Stomach (tissue), 9 donors: ENCODE results near the gene KANSL1. TPM values are rescaled to one million over a fixed set of nuclear protein-coding genes. Genes with fewer than 3 reads are reported as not detected.

Experiments
- DNase-seq, 2 donors: peaks; one replicate each; pipeline versions ENCODE4 v3.0.0 to v3.0.0-alpha.2; 2013 to 2019
- H3K27ac ChIP-seq, 5 donors: fragments of 200-600 bp in 4 of 5; sonication (generic) in 4 of 5; one replicate each; pipeline ENCODE4 v1.5.1; 2013 to 2019; ENCODE audit warnings: mild to moderate bottlenecking in 1 of 5, moderate library complexity in 1 of 5
- H3K27me3 ChIP-seq, 3 donors: fragments of 200-600 bp; sonication (generic); one replicate each; pipeline ENCODE4 v1.5.1; 2017 to 2019; ENCODE audit warnings: mixed run types in 1 of 3
- H3K36me3 ChIP-seq, 4 donors: fragments of 200-600 bp; sonication (generic); 1 replicate in 3 of 4; 2 replicates in 1 of 4; pipeline ENCODE4 v1.5.1; 2016 to 2019
- H3K4me1 ChIP-seq, 4 donors: fragments of 200-600 bp; sonication (generic); one replicate each; pipeline ENCODE4 v1.5.1; 2016 to 2019
- H3K4me3 ChIP-seq, 4 donors: fragments of 200-600 bp; sonication (generic) in 3 of 4; one replicate each; pipeline ENCODE4 v1.5.1; 2016 to 2019; ENCODE audit warnings: mild to moderate bottlenecking in 1 of 4
- H3K9me3 ChIP-seq, 4 donors: fragments of 200-600 bp; sonication (generic); one replicate each; pipeline ENCODE4 v1.5.1; 2016 to 2019
- EP300 ChIP-seq: sonication (generic); formaldehyde crosslinking; IDR thresholded peaks from one replicate; pipeline ENCODE4 v1.6.1; 2017; ENCODE audit warnings: antibody characterized with exemption
- POLR2A ChIP-seq, 4 donors: fragments of 450-650 bp; IDR thresholded peaks; one replicate each; pipeline ENCODE4 v1.6.1; 2016; ENCODE audit warnings: antibody characterized with exemption in 4 of 4, control low read depth in 2 of 4, mild to moderate bottlenecking in 1 of 4, moderate library complexity in 1 of 4
- POLR2AphosphoS5 ChIP-seq, 3 donors: sonication (generic); formaldehyde crosslinking; IDR thresholded peaks; one replicate each; pipeline ENCODE4 v1.6.1; 2016; ENCODE audit warnings: antibody characterized with exemption in 3 of 3
- WGBS, 5 donors: extraction: QIAGEN DNeasy Blood & Tissue Kit in 3 of 5; methylation state at CpG; one replicate each; pipeline versions ENCODE4 v1.1.5 to v1.1.7; 2013 to 2018; 5-methylcytosine and 5-hydroxymethylcytosine counted together
- intact Hi-C: fragments of 100-400 bp; cut with DNase I; formaldehyde crosslinking; loops from one replicate; pipeline ENCODE4 v1.15.1; 2023; ENCODE audit warnings: low total_unique reads
- polyA plus RNA-seq, 3 donors: library from polyadenylated mRNA; stranded (reverse); fragments of 200-250 nt; gene quantifications; one replicate each; pipeline ENCODE4 v1.2.3, GENCODE V29; 2013
- total RNA-seq, 5 donors: library from RNA; depleted of rRNA; stranded (reverse); fragments of >200 nt; gene quantifications; one replicate each; pipeline versions ENCODE4 v1.1.0 to v1.2.3, GENCODE V29; 2014 to 2016
- TF ChIP-seq, protein P1 (sequence below), 7 experiments: fragments of 450-650 bp in 4 of 7; fragments of 200-600 bp in 3 of 7; sonication (generic) in 3 of 7; IDR thresholded peaks; one replicate each; pipeline ENCODE4 v1.5.1; 2016 to 2019; ENCODE audit warnings: antibody characterized with exemption in 7 of 7, control low read depth in 2 of 7, mild to moderate bottlenecking in 1 of 7
- donor health status: healthy with polysubstance abuse.
- donor health status: Bipolar disorder and iron deficiency.
- donor health status: healthy.

Gene KANSL1
- total and polyA plus RNA-seq, 8 donors: 9.2 to 288 (median 127) TPM

DNA sequence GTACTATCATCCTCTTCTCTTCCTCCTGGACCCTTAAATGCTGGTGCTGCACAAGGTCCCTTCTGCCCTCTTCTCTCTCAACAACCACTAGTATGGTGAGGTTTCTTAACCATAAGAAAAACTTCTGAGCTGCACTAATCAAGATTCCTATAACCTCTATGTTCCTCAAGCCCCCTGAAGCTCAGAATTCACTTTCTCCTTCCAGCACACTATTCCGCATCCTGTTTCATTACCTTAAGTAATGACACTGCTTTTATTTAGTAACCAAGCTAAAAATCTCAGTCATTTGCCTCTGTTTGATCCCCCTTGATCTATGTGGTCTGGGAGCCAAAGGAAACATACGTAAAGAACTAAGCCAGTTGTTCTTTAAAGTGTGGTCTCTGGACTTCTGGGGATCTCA lies 20.1 kb downstream of the KANSL1 start:
- TF ChIP-seq POLR2AphosphoS5 (IDR thresholded peaks at IDR 0.05) (no peak), POLR2A (IDR thresholded peaks at IDR 0.05) (no peak), EP300 (no peak)
- TF ChIP-seq, protein P1, sequence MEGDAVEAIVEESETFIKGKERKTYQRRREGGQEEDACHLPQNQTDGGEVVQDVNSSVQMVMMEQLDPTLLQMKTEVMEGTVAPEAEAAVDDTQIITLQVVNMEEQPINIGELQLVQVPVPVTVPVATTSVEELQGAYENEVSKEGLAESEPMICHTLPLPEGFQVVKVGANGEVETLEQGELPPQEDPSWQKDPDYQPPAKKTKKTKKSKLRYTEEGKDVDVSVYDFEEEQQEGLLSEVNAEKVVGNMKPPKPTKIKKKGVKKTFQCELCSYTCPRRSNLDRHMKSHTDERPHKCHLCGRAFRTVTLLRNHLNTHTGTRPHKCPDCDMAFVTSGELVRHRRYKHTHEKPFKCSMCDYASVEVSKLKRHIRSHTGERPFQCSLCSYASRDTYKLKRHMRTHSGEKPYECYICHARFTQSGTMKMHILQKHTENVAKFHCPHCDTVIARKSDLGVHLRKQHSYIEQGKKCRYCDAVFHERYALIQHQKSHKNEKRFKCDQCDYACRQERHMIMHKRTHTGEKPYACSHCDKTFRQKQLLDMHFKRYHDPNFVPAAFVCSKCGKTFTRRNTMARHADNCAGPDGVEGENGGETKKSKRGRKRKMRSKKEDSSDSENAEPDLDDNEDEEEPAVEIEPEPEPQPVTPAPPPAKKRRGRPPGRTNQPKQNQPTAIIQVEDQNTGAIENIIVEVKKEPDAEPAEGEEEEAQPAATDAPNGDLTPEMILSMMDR (IDR thresholded peaks at IDR 0.05): no peak
- no peak for DNase-seq
- H3K9me3 ChIP-seq: no peaks in the 10 kb centered on the region
- intact Hi-C loops: no loop called here
- no peaks in the 10 kb centered on the region for H3K27me3 ChIP-seq
- 72 to 82% (median 73%) methylated on average over 2 of the region's 2 CpGs for WGBS, 5 donors
- H3K27ac ChIP-seq: no peak overlapping the region
- H3K4me1 ChIP-seq: peaks cover 31 to 97% (median 72%) of the 10 kb centered on the region in 4 donors
- peaks cover 15 to 37% (median 32%) of the 10 kb centered on the region in 4 donors for H3K36me3 ChIP-seq
- H3K4me3 ChIP-seq: no peak overlapping the region

DNA sequence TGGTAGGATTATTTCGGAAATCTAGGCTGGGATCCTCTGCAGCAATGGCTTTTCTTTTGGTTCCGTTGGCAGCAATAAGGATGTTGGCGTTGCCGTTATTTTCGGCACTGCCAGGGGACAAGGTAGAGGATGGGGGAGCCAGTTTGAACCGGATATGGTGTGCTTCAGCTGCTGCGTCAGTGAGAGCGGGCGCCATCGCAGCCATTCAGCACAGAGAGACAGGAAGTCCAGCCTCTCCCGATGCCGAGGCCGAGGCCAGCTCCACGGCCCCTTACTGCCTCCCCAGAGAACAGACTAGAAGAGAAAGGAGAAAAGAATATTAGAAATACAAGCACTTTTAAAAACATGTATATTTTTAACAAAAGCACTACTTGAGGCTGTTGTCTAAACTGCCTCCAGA lies 21.3 kb downstream of the KANSL1 start:
- Histone ChIP-seq H3K27ac (no peak overlapping the region), H3K36me3 (peaks cover 15 to 37% (median 32%) of the 10 kb centered on the region in 4 donors), H3K27me3 (no peaks in the 10 kb centered on the region), H3K4me3 (no peak overlapping the region), H3K9me3 (no peaks in the 10 kb centered on the region), H3K4me1 (peaks cover 41 to 97% (median 70%) of the 10 kb centered on the region in 4 donors)
- intact Hi-C loops: no loop called here
- TF ChIP-seq POLR2A (IDR thresholded peaks at IDR 0.05): no peak
- TF ChIP-seq POLR2AphosphoS5 (IDR thresholded peaks at IDR 0.05): no peak
- no peak for TF ChIP-seq EP300
- TF ChIP-seq, protein P1 (IDR thresholded peaks at IDR 0.05): no peak
- WGBS, 5 donors: 85 to 91% (median 90%) methylated on average over 14 of the region's 14 CpGs
- DNase-seq: no peak

GRCh38 chr17:46170639-46171429 lies 22.4 kb downstream of the KANSL1 start:
- peaks cover 35 to 97% (median 69%) of the 10 kb centered on the region in 4 donors for H3K4me1 ChIP-seq
- 83 to 93% (median 88%) methylated on average over 11 of the region's 11 CpGs for WGBS, 5 donors
- no peaks in the 10 kb centered on the region for H3K9me3 ChIP-seq
- no peaks in the 10 kb centered on the region for H3K27me3 ChIP-seq
- no peak for DNase-seq
- peaks cover 15 to 37% (median 32%) of the 10 kb centered on the region in 4 donors for H3K36me3 ChIP-seq
- TF ChIP-seq, protein P1 (IDR thresholded peaks at IDR 0.05): no peak
- TF ChIP-seq EP300: no peak
- no peak for TF ChIP-seq POLR2AphosphoS5 (IDR thresholded peaks at IDR 0.05)
- no peak for TF ChIP-seq POLR2A (IDR thresholded peaks at IDR 0.05)
- H3K27ac ChIP-seq: no peak overlapping the region
- H3K4me3 ChIP-seq: no peak overlapping the region
- intact Hi-C loops: no loop called here

GRCh38 chr17:46169913-46170638 lies 23.2 kb downstream of the KANSL1 start:
- no peak for TF ChIP-seq EP300
- TF ChIP-seq, protein P1 (IDR thresholded peaks at IDR 0.05): no peak
- TF ChIP-seq POLR2A (IDR thresholded peaks at IDR 0.05): no peak
- no peak for TF ChIP-seq POLR2AphosphoS5 (IDR thresholded peaks at IDR 0.05)
- intact Hi-C loops: no loop called here
- Histone ChIP-seq H3K9me3 (no peaks in the 10 kb centered on the region), H3K4me3 (no peak overlapping the region), H3K27me3 (no peaks in the 10 kb centered on the region), H3K27ac (no peak overlapping the region), H3K36me3 (peaks cover 15 to 37% (median 32%) of the 10 kb centered on the region in 4 donors), H3K4me1 (peaks cover 38 to 98% (median 69%) of the 10 kb centered on the region in 4 donors)
- DNase-seq: no peak
- 80 to 96% (median 94%) methylated on average over 9 of the region's 9 CpGs for WGBS, 5 donors
